ENCODE measurements around the gene HOXA3.
A peak's percentile ranks its signal among the peaks of the same experiment; 100 is the strongest.

The HOXA3 gene

DNA sequence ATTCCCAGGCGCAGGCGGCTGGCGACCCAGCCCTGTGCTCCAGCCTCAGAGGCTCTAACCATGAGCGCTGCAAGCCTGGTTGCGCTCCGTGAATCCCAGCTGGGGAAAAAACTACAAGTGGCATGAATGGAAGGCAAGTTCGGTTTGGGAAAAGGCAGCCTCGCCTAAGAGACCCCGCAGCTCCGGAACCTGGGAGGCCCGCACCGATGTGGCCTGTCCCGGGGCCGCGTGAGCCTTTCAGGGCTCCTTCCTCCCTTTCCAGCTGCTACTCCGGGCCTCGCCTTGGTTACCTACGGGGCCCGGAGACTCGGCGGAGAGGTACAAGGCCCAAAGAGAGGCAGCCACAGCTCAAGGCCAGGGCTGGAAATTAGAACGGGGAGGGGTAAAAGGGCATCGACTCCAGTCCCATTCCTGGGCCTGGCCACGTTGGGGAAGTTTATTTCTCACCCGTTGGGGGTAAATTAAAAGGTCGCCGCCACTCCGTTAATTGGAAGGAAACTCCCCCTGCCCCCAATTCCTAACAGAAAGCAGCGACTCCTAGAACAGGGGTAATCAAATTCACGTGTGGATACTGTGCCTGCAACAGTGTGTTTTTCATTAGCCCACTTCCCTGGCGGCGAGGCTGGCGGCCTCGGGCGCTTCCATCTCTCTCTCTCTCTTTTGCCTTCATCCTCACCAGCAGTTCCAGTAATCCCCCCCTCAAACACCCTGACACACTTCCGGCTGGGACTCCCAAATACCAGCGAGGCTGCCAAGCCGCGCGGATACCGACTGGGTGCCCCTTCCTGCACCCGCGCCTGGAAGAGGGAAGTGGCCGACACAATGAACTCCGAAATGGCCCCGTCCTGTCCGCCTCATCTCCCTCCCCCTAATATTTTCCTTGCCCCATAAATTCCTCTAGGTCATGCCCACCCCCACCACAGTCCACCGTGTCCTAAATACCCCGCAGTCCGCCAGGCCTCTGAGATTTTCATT is 14.4 kb upstream of the HOXA3 start:
- DNase-seq (ENCODE audit: low read depth in 2 of 2): no peak

DNA sequence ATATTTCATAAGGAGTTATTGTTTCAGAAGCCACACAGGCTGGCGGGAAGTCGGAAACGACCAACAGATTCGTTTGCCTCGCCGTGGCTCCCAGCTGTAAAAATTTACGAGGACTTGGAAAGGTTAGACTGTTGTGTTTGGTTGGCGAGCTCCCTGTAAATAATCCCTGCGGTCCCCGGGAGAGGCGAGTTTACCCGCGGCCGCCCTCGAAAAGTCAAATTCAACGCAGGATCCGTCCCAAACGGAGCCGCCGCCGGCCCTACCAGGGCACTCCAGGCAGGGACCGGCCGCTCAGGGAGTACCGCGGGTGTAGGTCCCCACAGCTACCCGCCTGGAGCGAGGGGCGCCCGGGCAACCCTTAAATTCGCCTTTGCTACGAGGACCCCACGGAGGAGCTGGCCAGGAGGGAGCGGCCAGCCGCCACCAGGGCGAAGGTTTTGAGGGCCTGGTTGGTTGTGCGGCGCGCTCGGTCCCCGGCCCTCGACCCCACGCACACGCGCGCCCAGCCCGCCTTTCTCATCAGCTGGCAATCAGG is 13.7 kb upstream of the HOXA3 start:
- no peak for DNase-seq (ENCODE audit: low read depth in 2 of 2)

- DNase-seq (ENCODE audit: low read depth in 2 of 2): no peak
Measured at GRCh38 chr7:27165089-27165995, 13.0 kb upstream of the HOXA3 start, which contains the start of gene HOXA9. TSS of gene HOXA9 (minus strand) at chr7:27165537. CDS start at chr7:27165457, 80 bp downstream.

GRCh38 chr7:27164367-27165088 is 12.1 kb upstream of the HOXA3 start:
- DNase-seq (ENCODE audit: low read depth in 2 of 2): no peak

GRCh38 chr7:27164045-27164366 is 11.6 kb upstream of the HOXA3 start:
- no peak for DNase-seq (ENCODE audit: low read depth in 2 of 2)

DNA sequence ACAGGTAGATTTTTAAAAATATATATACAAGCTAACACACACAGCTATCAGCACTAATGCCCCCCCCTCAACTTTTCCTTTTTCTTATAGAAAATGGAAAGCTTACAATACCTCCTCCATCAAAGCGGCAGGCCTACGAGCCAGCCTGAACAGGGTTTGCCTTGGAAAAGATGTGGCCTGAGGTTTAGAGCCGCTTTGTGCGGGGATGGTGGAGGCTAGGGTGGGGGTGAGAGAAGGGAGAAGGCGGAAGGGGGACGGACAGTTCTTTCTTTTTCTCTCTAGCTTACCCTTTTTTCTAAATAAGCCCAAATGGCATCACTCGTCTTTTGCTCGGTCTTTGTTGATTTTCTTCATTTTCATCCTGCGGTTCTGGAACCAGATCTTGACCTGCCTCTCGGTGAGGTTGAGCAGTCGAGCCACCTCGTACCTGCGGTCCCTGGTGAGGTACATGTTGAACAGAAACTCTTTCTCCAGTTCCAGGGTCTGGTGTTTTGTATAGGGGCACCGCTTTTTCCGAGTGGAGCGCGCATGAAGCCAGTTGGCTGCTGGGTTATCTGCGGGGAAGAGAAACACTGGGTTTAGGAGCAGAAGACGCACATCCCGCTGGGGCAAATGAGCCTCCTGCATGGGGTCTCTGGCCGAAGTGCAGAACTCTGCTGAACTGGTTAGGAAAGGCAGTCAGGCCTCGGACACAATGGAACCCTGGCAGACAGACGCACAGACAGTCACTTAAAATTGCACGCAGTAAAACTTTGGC is 11.1 kb upstream of the HOXA3 start:
- DNase-seq (ENCODE audit: low read depth in 2 of 2): no peak

DNA sequence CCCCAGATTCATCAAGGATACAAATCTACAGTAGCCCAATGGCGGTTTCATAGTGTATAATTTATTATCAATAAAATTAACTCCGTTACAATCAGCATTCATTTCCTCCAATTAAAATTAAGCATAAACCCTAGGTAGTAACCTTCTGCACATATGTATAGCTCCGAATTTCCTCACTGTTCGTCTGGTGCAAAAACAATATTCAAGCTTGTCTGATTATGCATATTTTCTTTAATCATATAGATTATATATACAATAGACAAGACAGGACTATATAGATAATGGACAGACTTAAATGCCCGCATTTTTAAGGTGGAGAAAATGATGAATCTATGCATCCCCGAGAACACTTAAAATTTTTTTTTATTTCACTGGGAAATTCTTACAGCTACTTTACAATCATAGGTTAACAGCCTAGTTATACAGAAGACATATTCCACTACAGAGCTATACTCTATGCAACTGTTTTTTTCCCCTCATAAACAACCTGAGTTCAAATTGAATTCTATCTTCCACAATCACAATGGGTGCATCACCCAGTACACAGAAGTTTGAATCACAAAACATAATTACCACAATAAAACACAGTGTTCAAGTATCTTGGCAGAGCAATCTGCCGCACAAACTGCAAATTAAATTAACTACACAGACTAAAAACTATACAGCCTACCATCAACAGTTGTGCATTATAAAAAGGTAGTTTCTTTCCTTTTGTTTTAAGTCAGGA is 10.3 kb upstream of the HOXA3 start:
- no peak for DNase-seq (ENCODE audit: low read depth in 2 of 2)

GRCh38 chr7:27161721-27162560 is 9.6 kb upstream of the HOXA3 start:
- no peak for DNase-seq (ENCODE audit: low read depth in 2 of 2)

GRCh38 chr7:27161214-27161720 is 8.9 kb upstream of the HOXA3 start:
- DNase-seq (ENCODE audit: low read depth in 2 of 2): no peak

- DNase-seq (ENCODE audit: low read depth in 2 of 2): peak; percentile 77 to 83
Measured at GRCh38 chr7:27160546-27161213, 8.3 kb upstream of the HOXA3 start.

DNA sequence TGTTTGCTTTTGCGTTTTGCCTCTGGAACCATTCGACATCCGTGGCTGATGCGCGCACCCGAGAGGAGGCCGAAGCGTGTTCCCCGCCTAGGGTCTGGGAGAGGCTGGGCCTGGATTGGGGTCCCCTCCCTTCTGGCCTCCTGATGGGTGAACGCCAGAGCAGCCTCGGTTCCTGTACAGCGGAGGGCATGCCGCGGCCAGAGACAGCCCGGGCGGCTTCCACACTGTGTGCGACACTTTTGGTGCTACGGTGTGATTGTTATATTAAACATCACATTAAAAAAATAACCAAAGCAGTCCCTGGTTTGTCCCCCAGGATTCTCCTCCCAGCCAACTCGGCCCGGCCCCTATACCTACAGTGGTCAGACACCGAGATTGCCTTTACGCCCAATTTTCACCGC is 7.8 kb upstream of the HOXA3 start:
- DNase-seq (ENCODE audit: low read depth in 2 of 2): no peak

GRCh38 chr7:27159266-27160144 is 7.1 kb upstream of the HOXA3 start:
- DNase-seq (ENCODE audit: low read depth in 2 of 2): no peak

DNA sequence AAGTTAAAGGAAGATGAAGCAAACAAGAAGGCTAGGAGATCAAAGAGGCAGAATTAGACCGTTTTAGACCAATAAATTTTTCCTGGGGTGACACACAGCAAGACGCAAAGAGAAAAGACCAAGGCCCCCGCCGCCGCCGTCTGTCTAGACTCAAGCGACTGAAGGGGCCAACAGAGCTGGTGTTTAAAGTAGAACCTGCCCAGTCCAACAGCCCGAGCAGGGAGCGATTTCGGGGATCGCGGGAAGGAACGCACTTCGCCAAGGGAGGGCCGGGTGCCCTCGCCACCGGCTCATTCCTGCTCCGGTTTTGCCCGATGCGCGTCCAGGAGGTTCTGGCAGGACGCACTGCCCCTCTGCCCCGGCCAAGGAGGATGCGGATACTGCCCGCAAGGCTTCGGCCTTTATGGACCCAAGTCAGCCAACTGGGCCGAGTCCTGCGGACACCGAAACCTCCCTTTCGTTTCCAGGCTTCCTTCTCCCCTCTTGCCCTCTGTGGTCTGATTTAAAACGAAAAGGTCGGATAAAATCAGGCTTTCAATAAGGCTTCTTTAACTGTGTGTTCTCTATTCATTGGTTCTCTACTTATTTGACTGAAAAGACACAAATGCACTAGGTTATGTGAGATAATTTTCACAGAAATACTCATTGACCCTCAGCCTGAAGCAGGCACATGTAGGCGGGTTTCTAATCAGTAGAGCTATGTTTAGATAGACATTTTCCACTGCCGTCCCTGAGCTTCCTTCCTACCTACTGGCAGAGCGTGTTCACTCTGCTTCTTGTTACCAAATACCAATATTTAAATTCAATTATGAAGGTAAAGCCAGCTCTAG is 6.3 kb upstream of the HOXA3 start:
- DNase-seq (ENCODE audit: low read depth in 2 of 2): no peak

DNA sequence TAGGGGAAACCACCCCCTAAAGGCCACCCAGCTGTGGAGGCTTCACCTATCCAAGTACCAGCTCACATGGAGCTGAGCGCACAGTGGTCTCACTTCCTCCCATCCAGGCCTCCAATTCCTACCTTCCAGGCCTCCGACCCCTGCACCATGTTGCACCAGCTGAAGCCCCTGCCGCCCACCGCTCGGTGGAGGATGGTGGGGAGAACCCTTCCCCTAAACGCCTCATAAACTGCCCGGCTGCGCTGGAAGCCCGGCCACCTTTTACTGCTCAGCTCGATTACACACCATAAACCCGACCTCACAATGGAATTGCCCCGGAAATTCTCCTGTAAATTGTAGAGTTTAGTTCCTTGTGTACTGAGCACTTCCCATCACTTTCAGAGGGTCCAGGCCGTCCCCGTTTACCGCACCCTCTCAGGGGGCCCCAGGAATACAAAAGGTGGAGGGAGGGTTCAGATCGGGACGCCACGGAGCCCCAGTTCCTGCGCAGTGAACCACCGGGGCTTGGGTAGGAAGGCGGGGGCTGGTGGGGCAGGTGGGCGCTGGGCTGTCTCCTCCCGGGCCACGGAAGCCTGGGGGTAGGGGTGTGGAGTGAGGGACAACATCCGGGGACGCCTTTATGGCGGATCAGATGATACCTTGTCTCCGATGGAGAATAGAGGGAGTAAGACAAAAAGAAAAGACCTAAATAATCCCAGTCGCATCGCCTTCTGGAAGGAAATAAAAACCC is 5.5 kb upstream of the HOXA3 start:
- no peak for DNase-seq (ENCODE audit: low read depth in 2 of 2)

GRCh38 chr7:27156916-27157701 is 4.7 kb upstream of the HOXA3 start:
- DNase-seq (ENCODE audit: low read depth in 2 of 2): no peak

All from stimulated activated CD4-positive, alpha-beta T cell treated with anti-CD3 and anti-CD28 coated beads, Interleukin-12 subunit alpha, Interleukin-12 subunit beta, amount 100 ng/mL, for 24 hours (primary cell).